Cardiac septum (tissue), 1 donor: ENCODE data around the gene TENM4. TPM values are rescaled to one million over a fixed set of nuclear protein-coding genes. Genes with fewer than 3 reads are reported as not detected.
A peak's percentile ranks its signal among the peaks of the same experiment; 100 is the strongest.

ENCODE experiments used
- DNase-seq: peaks from one replicate; pipeline ENCODE4 v3.0.0-alpha.2; 2020; ENCODE audit warnings: low spot score
- intact Hi-C: fragments of 100-400 bp; cut with DNase I; formaldehyde crosslinking; loops from one replicate; pipeline ENCODE4 v1.14.0; 2022
- total RNA-seq: library from RNA; stranded (reverse); fragmentation: NEBNext Ultra II Directional; extraction: Animal tissue kit (Norgen Biotek cat#: 25700); gene quantifications from one replicate; pipeline ENCODE4 v1.2.1, GENCODE V29; 2021
- donor health status: DM: no; HTN: no; CAD: no.

The TENM4 gene
- total RNA-seq, 1 donor from 2014 or later: 3.4 TPM

GRCh38 chr11:78662811-78663210 lies 778.0 kb downstream of the TENM4 start:
- intact Hi-C loops: no loop called here
- no peak for DNase-seq

DNA sequence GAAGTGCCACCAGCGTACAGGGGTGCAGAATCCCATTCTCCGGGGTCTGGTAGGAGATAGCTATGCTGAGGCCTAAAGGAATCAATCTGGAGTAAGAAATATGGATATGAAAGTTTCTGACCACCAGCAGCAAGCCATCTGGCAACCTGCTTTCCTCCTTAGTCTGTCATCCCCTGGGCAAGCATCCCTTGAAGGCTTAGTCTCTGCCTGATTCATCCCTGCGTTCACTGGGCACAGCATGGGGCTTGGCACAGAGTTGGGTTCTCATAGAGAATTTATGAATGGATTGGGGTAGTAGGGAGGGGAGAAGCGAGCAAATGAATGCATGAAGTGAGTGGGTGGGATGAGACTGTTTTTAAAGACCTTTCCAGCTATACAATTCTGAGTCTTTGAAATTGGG lies 780.4 kb downstream of the TENM4 start:
- intact Hi-C loops: no loop called here
- no peak for DNase-seq

GRCh38 chr11:78659326-78660270 lies 781.2 kb downstream of the TENM4 start:
- DNase-seq: peak; percentile 41
- intact Hi-C loops: no loop called here

DNA sequence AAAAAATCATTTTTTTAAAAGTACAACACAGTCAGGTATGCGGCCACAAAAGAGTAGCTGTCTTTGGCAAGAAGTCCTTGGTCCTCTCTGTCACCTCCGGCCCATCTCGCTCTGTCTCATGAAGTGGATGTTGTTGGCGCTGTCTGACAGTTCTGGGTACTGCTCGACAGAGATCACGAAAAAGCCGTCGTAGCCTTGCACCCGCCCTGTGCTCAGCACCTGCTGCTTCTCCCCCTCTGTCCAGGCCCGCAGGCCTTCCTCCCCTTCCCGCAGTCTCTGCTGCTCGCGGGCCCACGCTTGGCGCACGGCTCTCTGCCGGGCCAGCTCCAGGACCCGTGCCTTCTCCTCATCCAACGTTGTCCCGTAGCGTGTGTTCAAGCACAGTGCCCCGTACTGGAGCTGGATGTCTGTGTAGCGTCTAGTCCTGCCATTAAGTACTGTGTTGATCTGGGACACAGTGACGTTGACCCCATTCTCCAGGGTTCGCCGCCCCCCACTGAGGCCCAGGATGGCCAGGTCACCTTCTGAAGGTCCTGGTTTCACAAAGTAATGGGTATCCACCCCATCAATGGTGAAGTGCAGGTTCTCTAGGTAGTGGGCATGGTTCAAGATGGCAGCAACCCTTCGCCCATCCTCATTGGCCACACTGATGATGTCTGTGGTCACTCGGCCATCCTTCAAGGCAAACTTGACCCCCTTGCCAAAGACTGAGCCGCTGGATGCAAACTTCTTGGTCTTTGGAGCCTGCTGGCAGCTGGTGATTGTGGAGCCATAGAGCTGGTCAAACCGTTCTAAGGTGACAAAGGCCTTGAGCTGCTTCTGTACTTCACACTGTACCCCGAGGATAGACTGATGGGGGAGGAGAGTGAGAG lies 782.6 kb downstream of the TENM4 start:
- peak; percentile 36 for DNase-seq
- intact Hi-C loops: no loop called here

DNA sequence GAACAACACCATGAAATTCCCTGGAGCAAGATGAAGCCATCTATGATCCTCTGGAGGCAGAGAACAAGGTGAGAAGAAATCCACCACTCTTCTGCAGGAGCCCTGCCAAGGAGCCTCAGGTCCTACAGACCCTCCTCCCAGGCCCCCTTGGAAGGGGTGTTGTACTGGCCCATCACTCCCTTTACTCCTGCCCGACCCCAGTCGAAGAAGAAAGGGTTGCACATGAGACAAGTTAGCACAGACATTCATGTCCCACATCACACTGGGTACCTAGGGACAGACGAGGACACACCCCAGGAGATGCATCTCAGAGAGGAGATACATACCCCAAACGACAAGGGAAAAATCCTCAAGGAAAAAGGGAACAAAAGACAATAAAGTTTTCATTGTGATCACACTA lies 783.4 kb downstream of the TENM4 start:
- peak; percentile 66 for DNase-seq
- intact Hi-C loops: no loop called here

DNA sequence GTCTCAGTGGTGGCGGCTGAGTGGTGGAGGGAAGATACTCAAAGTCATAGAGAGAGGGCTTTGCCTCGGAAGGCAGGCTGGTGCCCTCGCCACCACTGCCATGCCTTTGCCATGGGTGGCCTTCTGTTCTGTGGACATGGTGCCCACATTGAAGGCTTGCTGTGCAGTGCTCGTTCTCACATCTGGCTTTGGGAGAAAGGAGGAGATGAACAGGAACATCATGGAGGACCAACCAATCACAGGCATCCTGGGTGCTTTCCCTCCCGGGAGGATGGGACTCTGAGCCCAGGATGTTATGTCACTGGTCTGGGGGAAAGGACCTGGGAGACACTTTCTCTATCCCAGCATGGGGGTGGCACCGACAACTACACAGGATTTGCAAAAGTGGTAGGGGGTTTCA lies 783.8 kb downstream of the TENM4 start:
- intact Hi-C loops: no loop called here
- peak; percentile 15 for DNase-seq

- intact Hi-C loops: no loop called here
- peak; percentile 10 for DNase-seq
These were observed 784.5 kb downstream of the TENM4 start for GRCh38 chr11:78656327-78656726.

DNA sequence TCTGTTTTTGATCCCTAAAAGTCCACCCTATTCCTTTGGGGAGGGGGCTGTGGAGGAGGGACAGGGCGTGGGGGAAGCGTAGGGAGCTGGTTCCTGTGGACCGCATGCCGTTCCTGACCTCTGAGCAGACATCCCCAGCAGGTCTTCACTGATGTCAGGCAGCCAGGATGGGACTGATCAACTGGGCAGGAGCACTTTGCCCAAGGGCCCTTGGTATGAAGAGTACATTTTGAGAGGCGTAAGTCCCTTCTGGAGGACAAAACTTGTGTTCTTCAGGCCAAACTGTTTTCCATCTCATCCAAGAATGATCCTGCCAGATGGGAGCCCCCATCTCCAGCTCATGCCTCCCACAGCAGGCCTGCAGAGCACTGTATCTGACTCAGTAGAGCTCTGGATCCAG lies 785.3 kb downstream of the TENM4 start:
- DNase-seq: peak; percentile 50
- intact Hi-C loops: no loop called here

- intact Hi-C loops: no loop called here
- no peak for DNase-seq
These were observed 786.0 kb downstream of the TENM4 start for GRCh38 chr11:78654866-78655265.

DNA sequence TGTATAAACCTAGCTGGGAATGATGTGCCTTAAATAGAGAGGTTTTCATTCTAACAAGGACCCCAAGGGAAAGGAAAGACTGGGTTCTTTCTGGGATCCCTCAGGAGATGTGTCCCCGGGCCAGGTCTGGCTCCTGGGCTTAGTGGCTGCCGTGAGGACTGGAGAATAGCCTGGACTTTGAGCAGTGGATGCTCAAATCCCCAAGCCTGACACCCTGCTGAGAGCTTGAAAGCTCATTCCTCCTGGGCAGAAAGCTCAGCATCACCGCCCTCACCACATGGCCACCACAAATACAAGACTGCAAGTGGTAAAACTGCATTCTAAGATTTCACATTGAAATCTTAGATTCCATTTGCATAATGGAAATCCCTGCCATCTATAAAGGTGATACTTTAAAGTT lies 786.8 kb downstream of the TENM4 start:
- intact Hi-C loops: no loop called here
- no peak for DNase-seq

- DNase-seq: no peak
- intact Hi-C loops: no loop called here
These were observed 787.4 kb downstream of the TENM4 start for GRCh38 chr11:78653294-78653909.

DNA sequence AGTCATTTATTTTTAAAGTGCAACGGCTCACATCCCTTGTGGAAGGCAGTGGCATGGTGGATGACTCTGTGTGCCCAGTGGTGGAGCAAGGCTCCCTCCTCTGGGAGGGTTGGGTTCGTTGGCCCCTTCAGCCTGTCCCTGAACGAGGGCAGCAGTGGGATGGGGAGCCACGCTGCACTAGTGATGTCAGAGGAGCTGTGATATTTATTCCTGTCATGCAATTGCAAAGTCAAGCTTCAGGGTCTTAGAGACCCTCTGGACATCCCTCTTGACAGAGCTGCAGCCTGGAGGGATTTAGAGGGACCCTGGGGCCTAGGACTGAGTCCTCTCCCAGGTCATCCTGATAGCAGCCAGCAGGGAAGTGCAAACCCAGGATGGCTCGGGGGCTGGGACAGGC lies 788.0 kb downstream of the TENM4 start:
- DNase-seq: no peak
- intact Hi-C loops: no loop called here

DNA sequence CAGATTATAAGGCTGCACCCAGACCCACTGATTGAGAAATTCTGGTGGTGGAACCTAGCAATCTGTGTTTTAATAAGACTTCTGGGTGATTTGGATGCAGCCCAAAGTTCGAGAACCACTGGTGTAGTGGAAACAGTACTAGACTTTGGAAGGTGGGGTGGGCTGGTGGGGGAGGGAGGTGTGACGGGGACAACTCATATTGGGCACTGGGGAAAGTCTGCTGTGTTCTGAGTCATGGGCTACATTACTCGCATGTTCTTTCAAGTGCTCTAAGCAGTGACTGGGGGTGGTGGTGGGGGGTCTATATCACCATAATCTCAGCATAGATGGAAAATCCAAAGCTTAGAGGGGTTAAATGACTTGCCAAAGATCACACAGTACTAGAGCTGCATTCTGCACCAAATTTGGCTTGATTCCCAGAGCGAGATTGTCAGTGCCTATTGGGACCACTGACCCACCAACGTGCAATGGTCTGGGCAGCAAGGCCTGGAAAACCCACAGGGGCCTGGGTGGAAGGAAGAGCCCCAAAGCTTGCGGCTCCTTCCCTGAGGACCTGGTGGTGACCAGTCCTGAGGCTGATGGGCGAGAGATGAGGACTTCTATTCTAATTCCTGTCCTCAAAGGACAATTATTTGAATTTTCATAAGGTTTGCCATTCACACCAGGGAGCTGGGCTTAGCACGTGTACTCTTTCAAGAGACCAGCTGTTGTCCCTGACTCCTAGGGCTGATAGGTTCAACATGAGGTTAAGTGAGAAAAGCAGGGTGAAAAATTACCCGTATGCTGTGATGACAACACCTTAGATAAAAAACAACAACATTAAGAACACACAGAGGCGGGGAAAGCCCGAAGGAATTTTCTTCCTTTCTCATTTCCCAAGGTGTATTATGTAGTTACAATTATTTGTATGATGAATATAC lies 788.6 kb downstream of the TENM4 start:
- peak; percentile 12 for DNase-seq
- intact Hi-C loops: no loop called here

DNA sequence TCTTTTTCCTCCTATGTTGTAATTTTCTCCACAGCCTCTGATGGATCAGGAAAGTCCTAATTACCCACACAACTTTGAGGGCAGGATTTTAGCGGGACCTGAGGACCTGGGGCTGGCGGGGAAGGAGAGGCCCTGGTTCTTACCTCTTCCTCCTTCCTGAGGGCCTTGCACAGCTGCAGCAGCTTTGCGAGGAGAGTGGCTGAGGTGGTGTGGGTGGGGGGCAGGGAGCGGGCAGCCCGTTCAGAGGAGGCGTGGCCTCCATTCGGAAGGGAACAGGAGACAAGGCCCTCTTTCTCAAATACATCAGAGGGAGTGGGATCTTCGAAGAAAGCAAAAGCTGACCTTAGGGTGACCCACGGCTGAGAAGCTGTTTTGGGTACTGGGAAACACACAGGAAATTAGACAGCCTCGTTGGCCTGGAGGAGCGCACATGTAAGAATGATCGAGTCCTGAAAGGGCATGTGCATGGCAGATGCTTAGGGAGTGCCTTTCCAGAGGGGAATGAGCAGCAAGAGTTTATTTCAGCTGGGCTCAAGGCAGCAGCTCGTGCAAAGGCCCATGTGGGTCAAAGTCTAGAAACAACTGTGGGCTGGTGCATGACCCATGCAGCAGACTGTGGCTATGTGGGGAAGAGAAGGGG lies 789.6 kb downstream of the TENM4 start:
- intact Hi-C loops: no loop called here
- DNase-seq: peak; percentile 67

- DNase-seq: no peak
- intact Hi-C loops: loop anchor here (5.0 to 10.0 kb wide), 5 partner anchors 313 to 1505 kb away; no protein-coding TSS in a partner anchor
These were observed 791.2 kb downstream of the TENM4 start for GRCh38 chr11:78649361-78650215.

GRCh38 chr11:78647986-78648875 lies 792.6 kb downstream of the TENM4 start:
- DNase-seq: no peak
- intact Hi-C loops: loop anchor here (5.0 to 10.0 kb wide), 5 partner anchors 314 to 1507 kb away; no protein-coding TSS in a partner anchor
